Mucosa of descending colon (tissue), 3 donors: ENCODE data around the gene MAGEA4. TPM values are rescaled to one million over a fixed set of nuclear protein-coding genes. Genes with fewer than 3 reads are reported as not detected.
A peak's percentile ranks its signal among the peaks of the same experiment; 100 is the strongest.

Source experiments
- ATAC-seq: fragments of 200-7000 bp; cut with Tn5 transposase; one replicate; pipeline ENCODE4 v1.9.1; 2020; ENCODE audit warnings: mild to moderate bottlenecking, moderate library complexity
- DNase-seq, 3 donors: peaks; one replicate each; pipeline ENCODE4 v3.0.0-alpha.2; 2020
- H3K36me3 ChIP-seq: fragments of 200-600 bp; one replicate; pipeline ENCODE4 v1.8.0; 2021; ENCODE audit warnings: low read depth, mild to moderate bottlenecking
- H3K4me1 ChIP-seq: fragments of 200-600 bp; one replicate; pipeline ENCODE4 v1.8.0; 2021; ENCODE audit warnings: low read depth, mild to moderate bottlenecking
- H3K4me3 ChIP-seq: fragments of 200-600 bp; one replicate; pipeline ENCODE4 v1.8.0; 2021; ENCODE audit warnings: mild to moderate bottlenecking
- H3K9me3 ChIP-seq: fragments of 200-600 bp; one replicate; pipeline ENCODE4 v1.8.0; 2021; ENCODE audit warnings: mild to moderate bottlenecking
- CTCF ChIP-seq: fragments of 200-600 bp; IDR thresholded peaks from one replicate; pipeline ENCODE4 v1.8.0; 2022; ENCODE audit warnings: antibody characterized with exemption, mild to moderate bottlenecking
- intact Hi-C, 2 donors: fragments of 100-400 bp; cut with DNase I in 1 of 2; cut with micrococcal nuclease in 1 of 2; formaldehyde crosslinking; loops; one replicate each; pipeline versions ENCODE4 v1.11.0 to v1.11.1; 2022; cut with DNase I, micrococcal nuclease
- total RNA-seq, 3 donors: library from RNA; stranded (reverse); fragmentation: NEBNext Ultra II Directional in 2 of 3; extraction: Animal tissue kit (Norgen Biotek cat#: 25700) in 2 of 3; gene quantifications; one replicate each; pipeline versions ENCODE4 v1.2.1 to v1.2.4, GENCODE V29; 2021 to 2023
- donor health status: DM: no; HTN: no; CAD: no; lungs with moderate emphysema.
- donor health status: DM: no; HTN: no; CAD: no.
- donor health status: DM: no; HTN: yes; CAD: no.

The MAGEA4 gene
- total RNA-seq, 3 donors from 2014 or later: not detected

DNA sequence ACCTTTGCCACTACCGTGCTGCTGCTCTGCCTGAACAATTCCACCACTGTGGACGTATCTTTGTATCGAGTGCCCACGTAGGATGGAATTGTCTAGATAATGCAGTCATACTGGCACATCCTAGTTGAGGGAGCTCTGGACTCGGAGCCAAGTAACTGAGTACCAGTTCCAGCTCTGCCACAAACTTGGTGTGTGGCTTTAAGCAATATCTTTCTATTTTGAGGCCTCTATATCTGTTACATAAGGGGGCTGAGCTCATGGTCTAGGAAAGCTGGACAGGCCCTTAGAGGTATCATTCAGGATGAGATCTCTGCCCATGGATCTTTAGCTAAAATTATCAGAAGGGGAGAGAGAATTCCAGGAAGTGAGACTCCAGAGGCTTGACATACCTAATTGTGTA is 49.3 kb downstream of the MAGEA4 start:
- no peak overlapping the region for H3K4me3 ChIP-seq
- no peak for ATAC-seq
- DNase-seq: no peak
- no peaks in the 10 kb centered on the region for H3K36me3 ChIP-seq
- intact Hi-C loops: no loop called here
- H3K4me1 ChIP-seq: no peaks in the 10 kb centered on the region
- H3K9me3 ChIP-seq: no peaks in the 10 kb centered on the region
- TF ChIP-seq CTCF: no peak

DNA sequence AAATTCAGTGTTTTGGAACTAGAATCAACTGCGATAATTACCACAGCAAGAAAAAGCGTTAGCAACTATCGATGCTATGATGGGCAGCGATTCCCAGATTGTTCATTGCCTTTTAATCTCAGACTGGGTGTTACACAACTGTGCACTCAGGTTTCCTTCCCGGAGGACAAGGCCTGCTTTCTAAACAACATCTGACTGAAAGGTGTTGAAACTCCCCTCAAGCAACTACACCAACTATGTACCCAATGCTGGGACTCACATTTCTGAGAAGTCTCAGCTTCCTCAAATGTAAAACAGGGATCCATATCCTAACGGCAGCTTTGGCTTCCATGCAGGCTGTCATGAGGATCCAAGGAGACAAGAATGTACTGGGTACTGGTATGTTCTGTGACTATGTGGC is 53.5 kb downstream of the MAGEA4 start:
- DNase-seq (no peak), ATAC-seq (no peak)
- no peak overlapping the region for H3K4me3 ChIP-seq
- H3K4me1 ChIP-seq: no peaks in the 10 kb centered on the region
- TF ChIP-seq CTCF: no peak
- no peaks in the 10 kb centered on the region for H3K36me3 ChIP-seq
- H3K9me3 ChIP-seq: no peaks in the 10 kb centered on the region
- intact Hi-C loops: no loop called here

DNA sequence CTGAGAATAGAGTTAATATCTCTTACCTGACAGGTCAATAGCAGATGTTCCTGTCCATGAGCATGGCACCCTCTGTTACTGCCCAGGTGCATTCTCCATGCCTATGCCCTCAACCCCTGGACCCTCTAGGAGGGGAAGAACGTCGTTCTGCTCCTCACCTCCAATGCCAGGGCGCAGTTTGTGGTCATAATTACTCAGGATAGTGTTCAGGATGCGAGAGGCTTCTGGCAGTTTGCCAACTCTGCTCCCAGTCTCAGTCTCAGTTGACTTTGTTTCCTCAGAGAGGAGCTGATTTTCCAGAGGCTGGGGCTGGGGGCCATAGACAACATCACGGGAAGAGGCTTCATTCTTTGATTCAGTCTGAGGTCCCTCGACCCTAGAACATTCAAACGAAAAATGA is 57.3 kb downstream of the MAGEA4 start:
- H3K4me1 ChIP-seq: no peaks in the 10 kb centered on the region
- no peak overlapping the region for H3K4me3 ChIP-seq
- DNase-seq (no peak), ATAC-seq (no peak)
- H3K36me3 ChIP-seq: no peaks in the 10 kb centered on the region
- no peaks in the 10 kb centered on the region for H3K9me3 ChIP-seq
- no peak for TF ChIP-seq CTCF
- intact Hi-C loops: no loop called here

DNA sequence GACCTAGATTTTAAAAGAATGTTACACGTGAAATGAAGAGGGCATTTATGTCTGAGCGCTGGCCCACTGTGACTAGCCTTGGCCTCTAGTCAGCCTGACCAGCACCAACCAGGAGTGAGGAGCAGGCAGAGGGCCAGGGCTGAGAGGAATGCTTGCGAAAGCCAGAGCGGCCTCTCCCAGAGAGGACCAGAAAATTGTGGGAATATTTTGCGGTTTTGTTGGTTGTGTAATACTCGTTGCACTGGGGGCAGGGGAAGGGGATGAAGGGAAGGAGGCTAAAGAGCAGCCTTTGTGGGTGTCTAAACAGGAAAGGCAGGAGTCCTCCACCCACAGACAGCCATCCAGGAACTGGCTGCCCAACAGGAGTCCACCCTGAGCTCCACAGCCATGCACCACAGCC is 58.0 kb downstream of the MAGEA4 start:
- H3K4me1 ChIP-seq: no peaks in the 10 kb centered on the region
- DNase-seq (peak; percentile 10 to 60 (median 36)), ATAC-seq (no peak)
- no peaks in the 10 kb centered on the region for H3K36me3 ChIP-seq
- intact Hi-C loops: no loop called here
- TF ChIP-seq CTCF: no peak
- no peak overlapping the region for H3K4me3 ChIP-seq
- no peaks in the 10 kb centered on the region for H3K9me3 ChIP-seq

DNA sequence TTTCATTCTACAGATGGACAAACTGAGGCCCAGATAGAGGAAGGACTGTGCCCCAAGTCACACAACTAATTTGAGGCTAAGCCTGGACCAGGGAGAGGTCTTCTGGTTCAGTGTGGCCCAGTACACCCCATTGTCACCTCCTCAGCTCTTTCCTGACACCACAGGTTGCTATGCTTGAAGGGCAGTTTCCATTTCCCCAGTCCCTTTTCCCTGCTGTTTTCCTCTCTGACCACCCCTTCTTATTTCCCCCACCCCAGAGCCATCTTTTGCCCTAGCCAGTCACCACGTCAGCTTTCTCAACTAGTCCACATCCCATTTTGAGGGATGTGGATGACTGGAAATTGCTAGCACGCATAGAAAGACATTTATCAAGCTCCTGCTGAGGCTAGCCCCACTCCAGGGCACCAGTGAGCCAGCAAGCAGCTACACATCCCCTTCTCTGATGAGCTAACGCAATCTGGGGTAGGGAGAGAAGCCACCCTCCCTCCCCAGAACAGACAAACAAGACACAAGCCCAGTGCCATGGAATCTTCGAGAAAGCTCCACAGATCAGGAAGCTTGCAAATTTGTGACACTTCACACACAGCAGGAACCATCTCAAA is 60.5 kb downstream of the MAGEA4 start:
- Histone ChIP-seq H3K4me1 (no peaks in the 10 kb centered on the region), H3K4me3 (no peak overlapping the region), H3K9me3 (no peaks in the 10 kb centered on the region), H3K36me3 (no peaks in the 10 kb centered on the region)
- no peak for DNase-seq
- TF ChIP-seq CTCF: no peak
- intact Hi-C loops: no loop called here
- ATAC-seq: no peak

DNA sequence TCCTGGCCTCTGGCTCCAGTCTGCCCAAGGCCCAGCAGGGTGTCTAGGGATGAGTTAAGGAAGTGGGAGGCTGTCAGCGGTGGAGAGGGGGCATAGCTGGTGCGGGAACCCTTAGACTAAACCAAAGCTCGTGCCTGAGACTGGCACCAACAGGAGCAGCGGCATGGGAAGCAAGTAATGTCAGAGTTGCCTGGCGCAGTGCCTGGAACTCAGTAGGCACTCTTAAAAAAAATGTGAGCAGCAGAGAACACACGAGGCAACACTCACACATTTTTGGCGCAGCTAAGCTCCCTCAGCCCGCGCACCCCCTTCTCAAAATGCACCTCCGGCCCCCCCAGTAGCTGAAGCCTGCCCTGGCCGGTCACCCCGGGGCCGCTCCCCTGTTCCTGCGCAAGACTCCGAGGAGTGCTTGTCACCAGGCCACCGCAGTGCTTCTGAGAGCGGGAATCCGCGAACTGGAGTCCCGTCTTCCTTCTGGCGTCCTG is 61.2 kb downstream of the MAGEA4 start:
- no peaks in the 10 kb centered on the region for H3K4me1 ChIP-seq
- DNase-seq (peak; percentile 27 to 53 (median 30)), ATAC-seq (peak; percentile 57)
- no peak for TF ChIP-seq CTCF
- intact Hi-C loops: no loop called here
- H3K9me3 ChIP-seq: no peaks in the 10 kb centered on the region
- no peaks in the 10 kb centered on the region for H3K36me3 ChIP-seq
- H3K4me3 ChIP-seq: no peak overlapping the region
